Glomerular endothelial cell (primary cell): ENCODE data around the gene TEX28. TPM values are rescaled to one million over a fixed set of nuclear protein-coding genes. Genes with fewer than 3 reads are reported as not detected.
"Not testable (repeated sequence)": the region's sequence is repeated elsewhere in the genome, so short reads cannot be mapped to it uniquely, and the experiment has no call there.

Experiments
- DNase-seq: peaks from one replicate; pipeline ENCODE4 v3.0.0-alpha.2; 2011; ENCODE audit warnings: low read depth, low spot score; ENCODE audit errors: extremely low read depth
- total RNA-seq: library from RNA; depleted of rRNA; stranded (reverse); fragments of >200 nt; gene quantifications from 2 replicates; pipeline ENCODE4 v1.2.3, GENCODE V29; 2015

Gene TEX28
- total RNA-seq, 1 donor from 2014 or later, result not detected

GRCh38 chrX:154248076-154248475 is 46.8 kb downstream of the TEX28 start:
- not testable (repeated sequence) for DNase-seq

- DNase-seq, result not testable (repeated sequence)
These were observed 47.4 kb downstream of the TEX28 start for GRCh38 chrX:154247377-154248045.

- DNase-seq, result not testable (repeated sequence)
These were observed 54.9 kb downstream of the TEX28 start for GRCh38 chrX:154239982-154240503.

GRCh38 chrX:154238939-154239559 is 55.9 kb downstream of the TEX28 start:
- DNase-seq, result not testable (repeated sequence)

- DNase-seq, result not testable (repeated sequence)
These were observed 61.3 kb downstream of the TEX28 start for GRCh38 chrX:154233620-154234019.

GRCh38 chrX:154231443-154231842 is 63.5 kb downstream of the TEX28 start:
- DNase-seq, result not testable (repeated sequence)

GRCh38 chrX:154226706-154227105 is 68.2 kb downstream of the TEX28 start:
- DNase-seq, result not testable (repeated sequence)

- not testable (repeated sequence) for DNase-seq
These were observed 69.6 kb downstream of the TEX28 start for GRCh38 chrX:154225292-154225691.

Other genes with a start within 250 kb of the TEX28 start
- gene MECP2, start 197.4 kb downstream of the TEX28 start, total RNA-seq, result 28.8 and 45.2 TPM in 2 replicates
- gene OPN1LW, start 150.9 kb downstream of the TEX28 start, total RNA-seq, result not detected in 2 replicates
- not detected in 2 replicates for gene OPN1MW, start 112.5 kb downstream of the TEX28 start, total RNA-seq
- gene OPN1MW2, start 75.4 kb downstream of the TEX28 start, total RNA-seq, result not detected in 2 replicates
- gene OPN1MW3, start 37.5 kb downstream of the TEX28 start, total RNA-seq, result not detected in 2 replicates
- not detected in 2 replicates for gene TKTL1, start 671 bp upstream of the TEX28 start, total RNA-seq
- gene FLNA, start 79.5 kb upstream of the TEX28 start, total RNA-seq, result 2,158 and 2,243 TPM in 2 replicates
- 61.2 and 64.1 TPM in 2 replicates for gene EMD, start 84.2 kb upstream of the TEX28 start, total RNA-seq
- 5,051 and 8,288 TPM in 2 replicates for gene RPL10, start 103.3 kb upstream of the TEX28 start, total RNA-seq
- 71.8 and 97.7 TPM in 2 replicates for gene DNASE1L1, start 114.1 kb upstream of the TEX28 start, total RNA-seq
- gene TAFAZZIN, start 116.4 kb upstream of the TEX28 start, total RNA-seq, result 37.7 and 75.2 TPM in 2 replicates
- 115 and 164 TPM in 2 replicates for gene ATP6AP1, start 133.6 kb upstream of the TEX28 start, total RNA-seq
- 84.3 and 115 TPM in 2 replicates for gene GDI1, start 142.0 kb upstream of the TEX28 start, total RNA-seq
- gene FAM50A, start 149.0 kb upstream of the TEX28 start, total RNA-seq, result 78.8 and 92.5 TPM in 2 replicates
- 25.4 and 29.2 TPM in 2 replicates for gene PLXNA3, start 163.2 kb upstream of the TEX28 start, total RNA-seq
- 28.0 and 28.9 TPM in 2 replicates for gene LAGE3, start 184.2 kb upstream of the TEX28 start, total RNA-seq
- gene UBL4A, start 191.5 kb upstream of the TEX28 start, total RNA-seq, result 41.1 TPM in 2 replicates
- 31.8 and 33.3 TPM in 2 replicates for gene SLC10A3, start 195.5 kb upstream of the TEX28 start, total RNA-seq
- 35.4 and 36.4 TPM in 2 replicates for gene FAM3A, start 221.1 kb upstream of the TEX28 start, total RNA-seq